G401.6 (cell line): ENCODE data around the gene F7.
"Not testable (repeated sequence)": the region's sequence is repeated elsewhere in the genome, so short reads cannot be mapped to it uniquely, and the experiment has no call there.

Source experiments
- FAIRE-seq: peaks from 2 replicates; lab custom pipeline; 2012; peaks lifted over from hg19 to GRCh38; lab: Jason Lieb, UNC

The F7 gene

GRCh38 chr13:113102302-113102701, 3.3 kb upstream of the F7 start:
- not testable (repeated sequence) for FAIRE-seq

GRCh38 chr13:113102727-113103126, 2.9 kb upstream of the F7 start:
- FAIRE-seq: no peak

GRCh38 chr13:113103646-113104045, 1.9 kb upstream of the F7 start:
- FAIRE-seq: no peak

GRCh38 chr13:113105921-113106452, 396 bp downstream of the F7 start:
- FAIRE-seq: no peak

GRCh38 chr13:113106711-113107351, 1.2 kb downstream of the F7 start:
- no peak for FAIRE-seq

GRCh38 chr13:113108521-113108920, 2.9 kb downstream of the F7 start:
- FAIRE-seq: not testable (repeated sequence)

- no peak for FAIRE-seq
Observed at GRCh38 chr13:113109151-113110047, 3.8 kb downstream of the F7 start.

GRCh38 chr13:113110048-113110851, 4.7 kb downstream of the F7 start:
- no peak for FAIRE-seq

- no peak for FAIRE-seq
Observed at GRCh38 chr13:113110852-113111315, 5.3 kb downstream of the F7 start.

GRCh38 chr13:113111821-113112220, 6.2 kb downstream of the F7 start:
- not testable (repeated sequence) for FAIRE-seq

GRCh38 chr13:113112475-113112874, 6.9 kb downstream of the F7 start:
- FAIRE-seq: not testable (repeated sequence)

GRCh38 chr13:113112893-113113845, 7.6 kb downstream of the F7 start:
- no peak for FAIRE-seq

- no peak for FAIRE-seq
Observed at GRCh38 chr13:113113846-113114271, 8.3 kb downstream of the F7 start.

- no peak for FAIRE-seq
Observed at GRCh38 chr13:113114511-113115362, 9.1 kb downstream of the F7 start.

GRCh38 chr13:113115363-113116205, 10.0 kb downstream of the F7 start:
- no peak for FAIRE-seq

GRCh38 chr13:113116206-113116800, 10.7 kb downstream of the F7 start:
- no peak for FAIRE-seq

- FAIRE-seq: no peak
Observed at GRCh38 chr13:113116871-113117271, 11.3 kb downstream of the F7 start.

- FAIRE-seq: no peak
Observed at GRCh38 chr13:113117335-113117872, 11.8 kb downstream of the F7 start.

- no peak for FAIRE-seq
Observed at GRCh38 chr13:113117911-113118260, 12.3 kb downstream of the F7 start.
